Measurements from ENCODE around the gene ADAM22. TPM values are rescaled to one million over a fixed set of nuclear protein-coding genes. Genes with fewer than 3 reads are reported as not detected.

Gene ADAM22
- total RNA-seq, 1 experiment from 2014 or later: 10.1 TPM

- no peaks in the 10 kb centered on the region for H3K27me3 Mint-ChIP-seq (ENCODE audit: insufficient read depth, unreplicated experiment)
- no peaks in the 10 kb centered on the region for H3K9me3 Mint-ChIP-seq (ENCODE audit: unreplicated experiment)
- H3K4me3 ChIP-seq (ENCODE audit: low read depth, low read length): no peak overlapping the region
- peaks cover 7% of the 10 kb centered on the region for H3K4me1 Mint-ChIP-seq (ENCODE audit: low read depth, unreplicated experiment)
- BruUV-seq (replicated peaks): no TSS peak
- no peak overlapping the region for H3K4me3 Mint-ChIP-seq (ENCODE audit: unreplicated experiment)
- no peak for TF ChIP-seq CTCF (IDR thresholded peaks at IDR 0.05; ENCODE audit: insufficient read depth in 1 of 2, low read depth in 1 of 2, low read length in 1 of 2, severe bottlenecking in 1 of 2, unreplicated experiment in 1 of 2)
- CTCF ChIA-PET: no interaction called here
- H3K36me3 ChIP-seq (ENCODE audit: control insufficient read depth, insufficient read depth, low read length): peaks cover 4% of the 10 kb centered on the region
- no peak overlapping the region for H3K27ac Mint-ChIP-seq (ENCODE audit: unreplicated experiment)
- peaks cover 19% of the 10 kb centered on the region for H3K36me3 Mint-ChIP-seq (ENCODE audit: insufficient read depth, unreplicated experiment)
- DNase-seq: no peak
- no peaks in the 10 kb centered on the region for H3K9me3 ChIP-seq
- intact Hi-C loops (cut with micrococcal nuclease; ENCODE audit: unreplicated experiment): no loop called here
- H3K4me1 ChIP-seq: peaks cover 14% of the 10 kb centered on the region; the same call in 1 of the 2 replicates
- POLR2A ChIA-PET: no interaction called here
- no peaks in the 10 kb centered on the region for H3K27me3 ChIP-seq (replicated peaks; ENCODE audit: control insufficient read depth, insufficient read depth, low read length)
Measured at GRCh38 chr7:88215295-88215694, 281.2 kb downstream of the ADAM22 start.

GRCh38 chr7:88216276-88216675 lies 282.2 kb downstream of the ADAM22 start:
- intact Hi-C loops (cut with micrococcal nuclease; ENCODE audit: unreplicated experiment): no loop called here
- no TSS peak for BruUV-seq (replicated peaks)
- Mint-ChIP-seq H3K27me3 (ENCODE audit: insufficient read depth, unreplicated experiment) (no peaks in the 10 kb centered on the region), H3K27ac (ENCODE audit: unreplicated experiment) (no peak overlapping the region), H3K9me3 (ENCODE audit: unreplicated experiment) (no peaks in the 10 kb centered on the region), H3K36me3 (ENCODE audit: insufficient read depth, unreplicated experiment) (peaks cover 19% of the 10 kb centered on the region), H3K4me3 (ENCODE audit: unreplicated experiment) (no peak overlapping the region), H3K4me1 (ENCODE audit: low read depth, unreplicated experiment) (peaks cover 7% of the 10 kb centered on the region)
- CTCF ChIA-PET: no interaction called here
- H3K36me3 ChIP-seq (ENCODE audit: control insufficient read depth, insufficient read depth, low read length): peaks cover 4% of the 10 kb centered on the region
- no peaks in the 10 kb centered on the region for H3K9me3 ChIP-seq
- H3K4me1 ChIP-seq: peaks cover 19% of the 10 kb centered on the region; the same call in 1 of the 2 replicates
- no peak for DNase-seq
- H3K27me3 ChIP-seq (replicated peaks; ENCODE audit: control insufficient read depth, insufficient read depth, low read length): no peaks in the 10 kb centered on the region
- no peak overlapping the region for H3K4me3 ChIP-seq (ENCODE audit: low read depth, low read length)
- POLR2A ChIA-PET: no interaction called here
- no peak for TF ChIP-seq CTCF (IDR thresholded peaks at IDR 0.05; ENCODE audit: insufficient read depth in 1 of 2, low read depth in 1 of 2, low read length in 1 of 2, severe bottlenecking in 1 of 2, unreplicated experiment in 1 of 2)

- Mint-ChIP-seq H3K27me3 (ENCODE audit: insufficient read depth, unreplicated experiment) (no peaks in the 10 kb centered on the region), H3K36me3 (ENCODE audit: insufficient read depth, unreplicated experiment) (peaks cover 19% of the 10 kb centered on the region), H3K4me1 (ENCODE audit: low read depth, unreplicated experiment) (peaks cover 7% of the 10 kb centered on the region), H3K27ac (ENCODE audit: unreplicated experiment) (no peak overlapping the region), H3K9me3 (ENCODE audit: unreplicated experiment) (no peaks in the 10 kb centered on the region), H3K4me3 (ENCODE audit: unreplicated experiment) (no peak overlapping the region)
- no TSS peak for BruUV-seq (replicated peaks)
- Histone ChIP-seq H3K36me3 (ENCODE audit: control insufficient read depth, insufficient read depth, low read length) (peaks cover 4% of the 10 kb centered on the region), H3K4me1 (peaks cover 20% of the 10 kb centered on the region; the same call in 1 of the 2 replicates), H3K9me3 (no peaks in the 10 kb centered on the region), H3K4me3 (ENCODE audit: low read depth, low read length) (no peak overlapping the region), H3K27me3 (replicated peaks; ENCODE audit: control insufficient read depth, insufficient read depth, low read length) (no peaks in the 10 kb centered on the region)
- ChIA-PET CTCF (no interaction called here), POLR2A (no interaction called here)
- no peak for TF ChIP-seq CTCF (IDR thresholded peaks at IDR 0.05; ENCODE audit: insufficient read depth in 1 of 2, low read depth in 1 of 2, low read length in 1 of 2, severe bottlenecking in 1 of 2, unreplicated experiment in 1 of 2)
- no peak for DNase-seq
- intact Hi-C loops (cut with micrococcal nuclease; ENCODE audit: unreplicated experiment): no loop called here
Measured at GRCh38 chr7:88217675-88218428, 283.8 kb downstream of the ADAM22 start.

Measured in Caco-2 (cell line).